Pons (tissue), 1 donor: ENCODE measurements around the gene UBE2S.
A peak's percentile ranks its signal among the peaks of the same experiment; 100 is the strongest.
"Not testable (repeated sequence)": the region's sequence is repeated elsewhere in the genome, so short reads cannot be mapped to it uniquely, and the experiment has no call there.

Source experiments
- DNase-seq: peaks from one replicate; pipeline ENCODE4 v3.0.0-alpha.2; 2016; ENCODE audit warnings: low spot score

UBE2S gene

DNA sequence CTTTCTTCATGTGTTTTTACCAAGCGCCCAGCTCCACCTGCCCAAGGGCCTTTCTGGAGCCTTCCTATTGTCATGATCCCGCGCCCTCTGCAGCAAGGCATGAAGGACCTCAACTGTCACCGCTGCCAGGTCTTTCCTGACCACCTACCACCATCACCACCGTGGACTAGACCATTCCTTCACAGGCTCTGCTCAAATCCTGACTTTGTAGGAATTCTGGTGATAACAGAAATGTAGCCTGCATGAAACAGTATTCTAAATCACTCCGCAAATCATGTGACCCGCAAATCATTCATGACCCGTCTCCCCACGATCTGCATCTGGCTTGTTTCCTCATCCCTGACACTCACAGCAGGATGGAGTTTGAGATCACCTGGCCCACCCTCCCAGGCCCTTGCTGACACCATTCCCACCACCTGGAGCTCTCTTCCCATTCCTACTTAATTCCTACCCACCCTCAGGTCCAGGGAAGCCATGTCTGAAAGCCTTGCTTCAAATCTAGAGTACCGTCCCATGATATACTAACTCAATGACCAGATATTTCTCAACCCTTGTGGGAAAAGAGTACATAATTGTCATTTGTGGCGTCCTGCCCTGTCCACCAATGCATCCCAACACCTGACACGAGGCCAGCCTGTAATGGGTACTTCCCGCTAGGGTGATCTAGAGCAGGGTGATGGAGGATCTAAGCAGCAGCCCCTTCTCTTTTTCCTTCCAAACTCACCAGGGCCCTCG lies 1.3 kb downstream of the UBE2S start:
- no peak for DNase-seq

DNA sequence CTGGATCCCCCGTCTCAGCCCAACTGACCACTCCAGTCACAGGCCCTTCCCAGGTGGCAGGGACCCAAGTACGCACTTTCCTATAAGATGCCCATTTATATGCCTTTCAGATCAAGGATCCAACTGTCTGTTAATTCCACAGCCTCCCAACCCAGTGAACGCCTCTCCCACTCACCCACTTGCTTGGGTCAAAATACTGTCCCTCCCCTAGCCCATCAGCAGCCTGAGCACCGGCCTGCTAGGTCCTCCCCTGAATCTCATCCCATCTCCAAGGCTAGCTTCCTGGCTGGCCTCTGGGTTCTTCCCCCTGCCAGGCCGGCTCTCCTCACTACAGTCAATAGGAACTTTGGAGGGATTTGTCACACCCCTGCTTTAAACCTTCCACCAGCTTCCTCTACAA lies 1.9 kb downstream of the UBE2S start:
- no peak for DNase-seq

DNA sequence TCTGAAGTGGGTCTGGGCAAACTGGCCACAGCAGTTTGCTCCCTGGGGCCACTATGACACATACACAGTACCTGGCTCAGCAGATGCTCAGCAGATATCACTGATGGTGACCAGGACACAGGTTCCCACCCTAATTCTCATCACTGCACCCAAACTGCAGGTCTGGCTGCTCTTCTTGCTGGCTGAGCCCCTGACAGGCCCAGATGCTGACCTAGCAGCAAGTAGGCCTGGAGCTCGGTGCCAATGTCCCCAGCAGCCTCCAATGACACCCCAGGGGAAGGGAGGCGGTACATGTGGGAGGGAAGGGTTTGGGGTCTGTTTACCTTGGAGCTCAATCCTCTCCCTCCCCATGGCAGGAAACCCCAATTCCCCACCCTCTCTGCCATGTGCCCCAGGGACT lies 5.1 kb downstream of the UBE2S start:
- no peak for DNase-seq

DNA sequence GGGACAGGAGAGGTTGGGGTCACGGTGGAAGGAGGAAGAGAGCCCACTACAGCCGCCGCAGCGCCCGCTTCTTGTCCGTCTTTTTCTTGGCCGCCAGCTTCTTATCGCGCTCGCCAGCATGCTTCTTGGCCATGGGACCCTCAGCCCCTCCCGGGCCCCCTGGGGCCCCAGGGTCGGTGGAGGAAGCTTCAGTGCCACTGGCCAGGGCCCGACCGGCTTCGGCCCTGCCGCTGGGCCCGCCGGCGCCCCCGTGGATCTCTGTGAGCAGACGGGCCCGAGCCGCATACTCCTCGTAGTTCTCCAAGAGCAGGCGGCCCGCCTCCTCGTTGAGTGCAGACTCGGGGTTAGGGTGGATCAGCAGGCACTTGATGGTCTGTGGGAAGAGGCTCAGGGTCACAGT lies 6.2 kb downstream of the UBE2S start:
- DNase-seq: not testable (repeated sequence)

DNA sequence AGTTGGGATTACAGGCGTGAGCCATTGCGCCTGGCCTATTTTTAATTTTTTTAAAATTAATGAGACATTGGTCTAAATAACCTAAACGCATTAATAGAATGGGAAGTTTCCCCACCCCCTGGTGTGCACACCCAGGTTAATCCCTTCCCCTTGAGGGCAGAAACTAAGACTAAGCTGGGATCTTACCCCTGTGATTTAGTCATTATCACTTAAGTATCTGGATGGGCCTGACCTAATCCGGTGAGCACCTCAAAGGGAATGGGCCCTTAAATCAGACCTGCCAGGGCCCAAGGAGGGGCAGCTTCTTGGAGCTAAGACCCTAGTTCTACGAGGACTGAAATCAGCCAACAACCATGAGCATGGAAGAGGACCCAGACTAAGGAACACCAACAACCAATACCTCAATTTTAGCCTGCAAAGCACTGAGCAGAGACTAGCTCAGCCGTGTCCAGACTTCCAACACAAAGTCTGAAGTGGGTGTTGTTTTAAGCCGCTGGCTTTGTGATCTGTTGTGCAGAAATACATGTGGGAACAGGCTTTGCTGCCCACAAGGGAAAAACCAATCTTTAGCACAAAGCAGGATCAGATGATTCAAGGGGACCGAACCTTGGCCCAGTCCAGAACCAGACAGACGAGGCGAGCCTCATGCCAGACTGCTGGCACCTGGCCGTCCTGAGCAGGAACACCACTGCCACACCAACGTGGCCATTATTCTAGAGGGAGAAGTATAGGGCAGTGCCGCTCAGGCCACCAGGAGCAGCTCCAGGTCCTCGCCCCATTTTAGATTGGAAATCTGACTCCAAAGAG lies 7.1 kb downstream of the UBE2S start:
- DNase-seq: no peak

DNA sequence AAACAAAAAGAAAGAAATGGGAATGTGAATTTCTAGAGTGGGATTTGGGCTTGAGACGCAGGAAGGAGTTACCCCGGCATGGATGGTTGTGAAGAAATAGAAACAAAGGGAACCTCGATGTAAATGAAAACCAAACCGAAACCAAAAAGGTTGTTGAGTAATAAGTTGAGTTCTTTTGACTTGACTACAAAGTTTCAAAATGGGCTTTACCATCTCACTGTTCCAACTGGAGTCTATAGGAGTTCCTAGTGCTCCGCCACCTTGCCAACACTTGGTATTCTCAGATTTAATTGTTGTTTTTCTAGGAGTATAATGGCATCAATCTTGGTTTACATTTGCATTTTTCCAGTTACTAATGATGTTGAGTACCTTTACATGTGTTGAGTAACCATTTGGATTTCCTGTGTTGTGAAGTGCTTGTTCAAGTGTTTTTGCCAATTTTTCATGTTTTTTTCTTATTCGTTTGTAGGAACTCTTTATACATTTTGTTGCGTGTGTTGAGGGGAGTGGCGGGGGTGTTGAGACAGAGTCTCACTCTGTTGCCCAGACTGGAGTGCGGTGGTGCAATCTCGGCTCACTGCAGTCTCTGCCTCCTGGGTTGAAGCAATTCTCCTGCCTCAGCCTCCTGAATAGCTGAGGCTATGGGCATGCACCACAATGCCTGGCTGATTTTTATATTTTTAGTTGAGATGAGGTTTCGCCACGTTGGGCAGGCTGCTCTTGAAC lies 9.2 kb downstream of the UBE2S start:
- no peak for DNase-seq

DNA sequence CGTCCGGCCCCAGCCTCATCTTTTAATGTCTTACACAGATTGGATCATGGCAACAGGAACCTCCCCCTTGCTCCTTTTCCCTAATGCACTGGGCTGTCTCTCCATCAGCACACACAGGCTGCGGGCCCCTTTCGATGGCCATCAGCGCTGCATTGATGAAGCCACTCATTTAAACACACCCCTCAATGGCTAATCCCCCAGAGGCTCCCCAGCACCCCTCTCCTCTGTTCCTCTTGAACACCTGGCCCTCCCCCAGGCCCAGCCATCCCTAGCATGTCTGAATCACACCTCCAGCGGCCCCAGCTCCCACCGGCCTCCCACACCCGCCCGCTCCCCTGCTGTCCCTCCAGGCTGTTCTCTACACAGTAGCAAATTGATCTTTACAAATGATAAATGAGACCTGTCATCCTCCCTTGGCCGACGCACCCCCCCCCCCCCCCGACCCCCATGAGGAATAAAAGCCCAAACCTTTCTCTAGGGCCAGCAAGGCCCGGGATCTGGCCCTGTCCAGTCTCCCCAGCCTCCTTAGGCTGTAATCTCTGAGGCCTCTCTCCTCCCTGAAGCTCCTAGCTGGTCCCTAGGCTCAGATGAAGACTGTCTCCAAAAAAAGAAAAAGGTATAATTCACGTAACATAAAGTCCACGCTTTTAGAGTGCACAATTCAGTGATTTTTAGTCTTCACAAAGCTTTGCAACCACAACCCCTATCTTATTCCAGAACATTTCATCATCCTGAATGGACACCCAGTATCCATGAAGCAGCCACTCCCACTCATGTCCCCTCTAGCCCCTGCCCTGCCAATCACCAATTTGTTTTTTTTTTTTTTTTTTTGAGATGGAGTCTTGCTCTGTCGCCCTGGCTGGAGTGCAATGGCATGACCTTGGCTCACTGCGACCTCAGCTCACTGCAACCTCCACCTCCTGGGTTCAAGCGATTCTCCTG lies 14.5 kb downstream of the UBE2S start:
- no peak for DNase-seq

DNA sequence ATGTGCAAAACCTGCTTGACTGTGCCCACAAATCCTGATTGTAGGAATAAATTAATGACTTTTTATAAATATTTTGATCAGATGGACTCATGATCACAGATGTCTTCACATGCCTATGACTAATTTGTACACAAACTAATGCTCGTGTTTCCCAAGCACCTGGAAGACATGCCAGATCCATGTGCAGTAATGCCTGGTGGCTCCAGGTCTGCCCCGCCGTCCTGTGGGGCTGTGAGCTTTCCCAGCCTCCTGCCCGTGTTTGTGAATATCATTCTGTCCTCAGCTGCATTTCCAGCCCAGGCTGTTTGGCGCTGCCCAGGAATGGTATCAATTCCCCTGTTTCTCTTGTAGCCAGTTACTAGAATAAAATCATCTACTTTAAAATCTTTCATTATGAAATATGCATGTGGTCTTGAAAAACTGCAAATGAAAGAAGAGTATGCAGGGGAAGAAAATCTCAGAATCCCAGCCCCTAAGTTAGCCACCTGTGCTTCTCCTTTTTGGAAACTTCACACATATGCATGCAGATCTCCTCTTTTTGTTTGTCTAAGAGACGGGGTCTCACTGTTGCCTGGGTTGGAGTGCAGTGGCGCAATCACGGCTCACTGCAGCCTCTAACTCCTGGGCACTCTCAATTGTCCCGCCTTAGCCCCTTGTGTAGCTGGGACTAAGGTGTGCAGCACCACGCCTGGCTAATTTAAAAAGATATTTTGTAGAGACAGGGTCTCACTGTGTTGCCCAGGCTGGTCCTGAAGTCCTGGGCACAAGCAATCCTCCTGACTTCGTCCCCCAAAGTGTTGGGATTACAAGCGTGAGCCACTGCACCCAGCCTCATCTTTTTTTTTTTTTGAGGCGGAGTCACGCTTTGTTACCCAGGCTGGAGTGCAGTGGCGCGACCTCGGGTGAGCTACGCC lies 15.6 kb downstream of the UBE2S start:
- DNase-seq: no peak

DNA sequence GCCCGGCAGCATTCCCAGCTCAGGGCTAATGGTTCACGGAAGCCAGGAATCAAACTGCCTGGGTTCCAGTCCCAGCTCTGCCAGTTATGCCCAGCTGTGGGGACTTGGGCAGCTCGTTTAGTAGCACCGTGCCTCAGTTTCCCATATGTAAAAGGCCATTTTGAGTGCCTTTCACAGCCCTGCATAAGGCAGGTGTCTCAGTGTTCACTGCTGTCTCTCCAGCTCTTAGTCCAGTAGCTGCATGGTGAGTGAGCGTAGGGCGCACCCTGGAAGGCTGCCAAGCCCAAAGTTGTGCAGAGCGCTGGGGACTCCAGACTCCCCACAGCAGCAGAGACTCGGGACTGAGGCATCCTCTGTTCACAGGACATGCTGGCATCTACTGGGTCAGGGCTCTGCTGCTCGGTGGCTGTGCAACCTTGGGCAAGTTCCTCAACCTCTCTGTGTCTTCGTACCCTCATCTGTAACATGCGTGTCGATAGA lies 16.4 kb downstream of the UBE2S start:
- DNase-seq: no peak

DNA sequence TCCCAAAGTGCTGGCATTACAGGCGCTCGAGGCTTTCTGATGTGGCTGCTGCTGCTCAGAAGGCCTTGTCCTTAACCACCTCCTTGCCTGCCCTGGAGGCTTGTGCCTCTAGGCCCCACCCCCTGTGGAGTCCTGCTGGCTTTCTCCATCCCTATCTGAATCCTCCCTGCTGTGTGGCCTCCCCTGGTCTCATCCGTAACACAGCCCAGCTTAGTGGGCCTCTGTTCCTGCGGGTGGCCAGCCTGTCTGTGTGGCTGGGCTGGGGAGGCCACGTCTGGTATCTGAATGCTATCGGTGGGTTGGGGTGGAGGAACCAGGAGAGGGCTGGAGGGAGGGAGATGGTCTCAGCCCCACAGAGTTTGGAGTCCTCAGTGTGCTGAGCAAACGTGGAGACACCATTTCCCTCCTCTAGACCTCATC lies 17.1 kb downstream of the UBE2S start:
- DNase-seq: no peak

DNA sequence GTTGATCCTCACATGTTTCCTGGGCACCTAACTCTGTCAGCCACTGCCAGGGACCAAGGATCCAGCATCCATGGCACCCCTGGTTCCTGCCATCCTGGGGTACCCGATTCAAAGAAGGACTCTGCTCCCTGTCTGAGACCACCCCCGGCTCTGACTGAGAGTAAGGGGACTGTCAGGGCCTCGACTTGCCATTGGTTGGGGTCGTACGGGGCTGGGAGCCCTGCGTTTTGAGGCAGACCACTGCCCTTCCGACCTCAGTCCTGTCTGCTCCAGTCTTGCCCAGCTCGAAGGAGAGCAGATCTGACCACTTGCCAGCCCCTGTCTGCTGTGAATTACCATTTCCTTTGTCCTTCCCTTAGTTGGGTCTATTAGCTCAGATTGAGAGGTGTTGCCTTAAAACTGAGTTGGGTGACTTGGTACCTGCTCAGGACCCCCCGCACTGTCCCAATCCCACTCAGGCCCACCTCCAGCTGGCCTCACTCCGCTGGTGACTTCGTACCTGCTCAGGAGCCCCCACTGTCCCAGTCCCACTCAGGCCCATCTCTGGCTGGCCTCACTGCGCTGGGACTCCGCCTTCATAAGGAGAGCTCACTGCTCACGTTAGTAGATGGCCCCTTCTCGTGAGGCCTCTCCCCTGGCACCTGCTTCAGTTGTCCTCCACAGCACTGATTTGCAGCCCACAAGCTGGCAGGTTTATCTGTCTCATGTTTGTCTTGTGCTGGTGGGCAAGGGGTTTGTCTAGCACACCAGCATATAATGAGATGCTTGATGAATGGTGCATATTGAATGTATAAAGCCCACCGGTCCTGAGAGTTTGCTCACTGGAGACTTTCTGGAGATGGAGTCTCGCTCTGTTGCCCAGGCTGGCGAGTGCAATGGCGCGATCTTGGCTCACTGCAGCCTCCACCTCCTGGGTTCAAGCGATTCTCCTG lies 17.9 kb downstream of the UBE2S start:
- DNase-seq: no peak

DNA sequence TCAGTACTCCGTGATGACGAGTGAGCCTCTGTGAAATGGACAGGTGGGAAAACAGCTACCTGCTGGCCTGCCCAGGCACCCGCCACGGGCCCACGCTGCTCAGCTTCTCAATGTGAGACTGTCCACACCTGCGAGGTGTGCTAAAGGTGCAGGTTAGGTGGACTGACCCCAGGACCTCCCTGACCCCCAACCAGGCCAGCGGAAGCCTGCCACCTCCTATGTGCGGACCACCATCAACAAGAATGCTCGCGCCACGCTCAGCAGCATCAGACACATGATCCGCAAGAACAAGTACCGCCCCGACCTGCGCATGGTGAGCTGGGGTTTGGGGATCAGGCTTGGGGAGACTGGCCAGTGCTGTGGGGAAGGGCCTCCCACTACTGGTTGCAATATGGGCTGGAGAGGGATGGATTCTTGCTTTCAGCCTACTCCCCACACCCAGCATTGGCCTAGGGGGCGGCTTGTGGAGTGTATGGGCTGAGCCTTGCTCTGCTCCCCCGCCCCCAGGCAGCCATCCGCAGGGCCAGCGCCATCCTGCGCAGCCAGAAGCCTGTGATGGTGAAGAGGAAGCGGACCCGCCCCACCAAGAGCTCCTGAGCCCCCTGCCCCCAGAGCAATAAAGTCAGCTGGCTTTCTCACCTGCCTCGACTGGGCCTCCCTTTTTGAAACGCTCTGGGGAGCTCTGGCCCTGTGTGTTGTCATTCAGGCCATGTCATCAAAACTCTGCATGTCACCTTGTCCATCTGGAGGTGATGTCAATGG lies 19.7 kb downstream of the UBE2S start:
- DNase-seq: no peak

DNA sequence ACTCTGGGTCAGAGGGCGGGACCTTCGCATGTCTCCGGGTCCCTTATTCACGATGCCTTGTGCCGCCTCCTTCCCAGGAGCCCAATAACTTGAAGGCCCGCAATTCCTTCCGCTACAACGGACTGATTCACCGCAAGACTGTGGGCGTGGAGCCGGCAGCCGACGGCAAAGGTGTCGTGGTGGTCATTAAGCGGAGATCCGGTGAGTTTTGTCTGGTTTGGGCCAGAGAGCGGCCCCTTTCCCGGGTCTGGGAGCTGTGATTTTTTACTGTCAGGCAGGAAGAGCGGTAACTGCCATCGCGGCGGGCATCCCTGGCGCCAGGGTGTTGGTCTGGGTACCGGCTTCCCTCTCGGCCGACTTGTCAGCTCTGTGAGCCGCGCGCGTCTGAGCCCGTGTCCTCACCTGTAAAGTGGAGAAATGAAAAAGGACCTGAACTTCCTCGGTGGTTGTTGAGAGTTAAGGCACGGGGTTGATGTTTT lies 21.1 kb downstream of the UBE2S start:
- DNase-seq: no peak

DNA sequence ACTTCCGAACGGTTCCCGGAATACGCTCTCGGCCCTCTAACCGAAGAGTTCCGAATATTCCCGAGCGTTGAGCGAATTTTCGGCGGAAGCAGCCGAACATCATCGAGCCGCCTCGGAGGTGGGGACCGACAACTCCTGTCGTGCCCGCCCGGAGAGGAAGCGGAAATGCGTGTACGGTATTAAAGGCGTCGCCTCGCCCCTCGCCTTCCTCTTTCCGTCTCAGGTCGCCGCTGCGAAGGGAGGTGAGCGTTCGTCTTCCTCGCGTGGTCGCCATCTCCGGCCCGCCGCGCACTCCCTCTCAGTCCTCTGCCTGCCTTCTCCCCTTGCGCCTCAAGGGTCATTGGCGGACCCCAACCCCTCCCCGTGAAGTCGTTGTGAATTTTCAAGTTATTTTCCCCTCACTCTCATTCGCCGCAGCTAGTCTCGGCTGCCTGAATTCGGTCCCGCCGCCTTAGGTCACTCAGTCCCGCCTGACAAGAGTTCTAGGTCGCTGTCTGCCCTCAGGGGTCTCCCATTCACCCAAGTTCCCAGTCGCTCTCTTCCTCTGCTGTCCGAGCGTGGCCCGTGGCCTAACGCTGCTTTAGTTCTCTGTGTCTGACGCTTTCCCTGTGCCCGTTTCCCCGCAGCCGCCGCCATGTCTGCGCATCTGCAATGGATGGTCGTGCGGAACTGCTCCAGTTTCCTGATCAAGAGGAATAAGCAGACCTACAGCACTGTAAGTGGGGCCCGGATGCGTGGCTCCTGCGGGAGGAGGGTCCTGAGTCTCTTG lies 21.7 kb downstream of the UBE2S start, which contains the start of gene RPL28:
Gene RPL28, plus strand, starts transcription at position 209 of the 769 bp plus-strand sequence. Its CDS starts 426 bp downstream, at position 635.
- peak; percentile 98 for DNase-seq

DNA sequence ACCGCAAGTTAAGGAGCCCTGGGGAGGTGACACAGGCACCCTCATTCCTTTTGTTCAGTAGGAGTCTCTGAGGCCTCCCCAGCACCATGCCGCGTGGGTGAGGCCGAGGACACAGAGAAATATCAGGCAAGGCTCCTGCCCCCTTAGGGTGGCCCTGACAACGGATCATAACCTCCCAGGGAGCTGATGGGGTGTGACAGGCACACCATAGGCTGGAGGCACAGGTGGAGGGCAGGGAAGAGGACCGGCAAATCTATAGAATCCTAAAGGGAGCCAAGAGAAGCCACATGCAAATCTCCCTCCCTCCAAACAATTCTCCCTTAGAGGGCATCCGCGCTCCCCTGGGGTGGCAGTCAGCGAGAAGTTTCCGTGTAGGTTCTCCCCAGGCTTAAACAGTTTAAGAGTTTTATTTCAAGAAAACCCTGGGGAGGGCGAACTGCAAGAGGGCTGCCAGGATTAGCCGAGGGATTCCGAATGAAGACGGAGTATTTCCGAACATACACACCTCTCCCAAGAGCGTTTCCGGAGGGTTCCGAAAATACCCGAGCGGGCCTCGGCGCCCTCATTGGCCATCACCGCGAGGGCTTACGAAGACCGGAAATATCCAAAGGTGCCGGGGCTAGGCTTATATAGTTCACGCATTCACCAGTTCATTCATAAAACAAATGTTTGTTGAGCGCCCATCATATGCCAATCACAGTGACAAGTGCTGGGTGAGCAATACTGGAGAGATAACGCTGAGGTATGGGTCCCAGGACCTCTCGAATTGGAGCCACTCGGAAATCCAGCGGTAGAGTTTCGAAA lies 22.5 kb downstream of the UBE2S start:
- peak; percentile 95 for DNase-seq

DNA sequence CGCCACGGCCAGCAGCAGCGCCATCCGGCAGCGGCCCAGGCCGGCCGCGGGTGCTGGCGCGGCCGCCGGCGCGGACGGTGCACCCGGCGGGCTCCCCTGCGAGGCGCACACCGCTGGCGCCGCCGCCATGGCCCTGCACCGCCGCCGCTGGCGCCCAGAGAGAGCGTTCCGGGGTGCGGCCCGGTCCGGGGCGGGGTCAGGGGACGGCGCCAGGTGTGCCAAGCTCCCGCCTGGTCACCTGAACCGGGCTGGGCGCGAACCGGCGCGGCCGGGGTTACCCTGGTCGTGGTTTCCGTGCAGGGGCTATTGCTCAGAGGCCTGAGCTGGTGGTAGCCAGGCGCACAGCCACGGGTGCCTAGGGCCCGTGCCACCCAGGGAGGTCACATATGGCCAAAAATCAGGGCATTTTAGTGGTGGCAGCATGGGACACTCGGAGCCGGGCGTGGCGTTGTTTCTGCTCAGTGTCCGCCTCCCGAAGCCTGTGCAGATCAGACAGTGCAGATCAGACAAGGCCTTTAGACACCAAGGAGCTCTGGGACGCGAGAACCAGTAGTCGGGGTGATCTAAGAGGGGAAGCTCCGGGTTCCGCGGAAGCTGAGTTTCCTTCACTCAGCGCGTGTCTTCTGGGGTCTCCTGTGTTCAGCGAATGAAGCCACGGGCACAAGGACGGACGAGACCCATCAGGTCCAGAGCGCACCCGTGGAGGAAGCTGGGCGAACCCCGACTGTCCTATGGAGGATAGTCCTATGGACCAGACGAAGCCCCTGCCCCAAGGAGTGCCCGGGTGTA lies 23.3 kb downstream of the UBE2S start, which contains the start of gene TMEM238:
Gene TMEM238, minus strand, starts transcription at position 162 of the 789 bp plus-strand sequence. Its CDS starts 33 bp downstream, at position 129.
- peak; percentile 18 for DNase-seq
